GM12878 (cell line): ENCODE measurements around the gene TGDS. TPM values are rescaled to one million over a fixed set of nuclear protein-coding genes. Genes with fewer than 3 reads are reported as not detected.

ENCODE experiments used
- CREM ChIP-seq: IDR thresholded peaks from 2 replicates; pipeline ENCODE4 v1.6.1; 2014; ENCODE audit warnings: antibody characterized with exemption, low read depth
- HDAC2 ChIP-seq: fragments of 200-600 bp; sonication (generic); IDR thresholded peaks from 2 replicates; pipeline ENCODE4 v1.6.1; 2017
- HDGF ChIP-seq: fragments of 450-650 bp; IDR thresholded peaks from 2 replicates; pipeline ENCODE4 v1.6.1; 2016; ENCODE audit warnings: antibody characterized with exemption
- RAD21 ChIP-seq: IDR thresholded peaks from 2 replicates; pipeline ENCODE4 v1.6.1; 2011; ENCODE audit warnings: mild to moderate bottlenecking, low read depth, low read length, moderate library complexity; ENCODE audit not compliant: insufficient read depth
- REST ChIP-seq: IDR thresholded peaks from 2 replicates; pipeline ENCODE4 v1.6.1; 2012; ENCODE audit warnings: mild to moderate bottlenecking, low read depth, low read length
- SMAD5 ChIP-seq: IDR thresholded peaks from 2 replicates; pipeline ENCODE4 v1.6.1; 2016; ENCODE audit warnings: antibody characterized with exemption, low read depth
- SRF ChIP-seq, 2 experiments: IDR thresholded peaks; 2 replicates each; pipeline ENCODE4 v1.6.1; 2011; ENCODE audit warnings: low read depth in 2 of 2, low read length in 2 of 2, mild to moderate bottlenecking in 1 of 2, moderate library complexity in 1 of 2
- TCF3 ChIP-seq: IDR thresholded peaks from 2 replicates; pipeline ENCODE4 v1.6.1; 2012; ENCODE audit warnings: low read depth, mild to moderate bottlenecking, low read length, borderline replicate concordance; ENCODE audit not compliant: insufficient read depth
- USF2 ChIP-seq: IDR thresholded peaks from 2 replicates; pipeline ENCODE4 v1.6.1; 2011; ENCODE audit warnings: low read depth, low read length, improper control_type of control experiment, borderline replicate concordance
- ZBTB33 ChIP-seq: fragments of 450-650 bp; IDR thresholded peaks from 2 replicates; pipeline ENCODE4 v1.6.1; 2017; ENCODE audit warnings: mild to moderate bottlenecking
- ZBTB4 ChIP-seq: fragments of 450-650 bp; formaldehyde crosslinking; IDR thresholded peaks from 2 replicates; pipeline ENCODE4 v1.4.0; 2022; ENCODE audit warnings: mild to moderate bottlenecking, moderate library complexity
- ZNF207 ChIP-seq: fragments of 450-650 bp; IDR thresholded peaks from 2 replicates; pipeline ENCODE4 v1.6.1; 2014; ENCODE audit warnings: antibody characterized with exemption, mild to moderate bottlenecking, borderline replicate concordance
- ZNF592 ChIP-seq: fragments of 450-650 bp; IDR thresholded peaks from 2 replicates; pipeline ENCODE4 v1.6.1; 2017; ENCODE audit warnings: mild to moderate bottlenecking, moderate library complexity
- polyA plus RNA-seq, 11 experiments: library from polyadenylated mRNA; depleted of rRNA in 4 of 11; unstranded in 6 of 11; stranded (reverse) in 5 of 11; fragments of >200 nt; fragmentation: Nextera tagmentation in 4 of 11; fragmentation: Illumina TruSeq in 1 of 11; extraction: Ambion mirVana in 4 of 11; extraction: Trizol in 1 of 11; gene quantifications; 1 replicate in 1 of 11; 2 replicates in 10 of 11; pipeline versions ENCODE4 v1.2.1 to v1.2.3, GENCODE V29; 2011 to 2016; ENCODE audit warnings: inconsistent platforms in 2 of 11, missing spikeins in 2 of 11, low read depth in 1 of 11
- total RNA-seq, 4 experiments: library from RNA; depleted of rRNA in 3 of 4; stranded (reverse); fragments of >200 nt in 3 of 4; fragmentation: Illumina TruSeq in 1 of 4; extraction: Trizol in 1 of 4; gene quantifications; 2 replicates each; pipeline versions ENCODE4 v1.2.1 to v1.2.3, GENCODE V29; 2013 to 2021

TGDS gene
- total and polyA plus RNA-seq, 10 of the 15 experiments (the other 5 are each of a cell fraction or from before 2014, with no cell fraction given), result 13.1 to 44.3 (median 23.8) TPM

GRCh38 chr13:94595950-94596574 is at the start of gene TGDS (continued):
- TF ChIP-seq USF2 (no peak), SMAD5 (peak; percentile 94), HDAC2 (no peak), RAD21 (no peak), ZBTB4 (CRISPR knock-in tag) (no peak), TCF3 (no peak), CREM (peak; percentile 64; the same call in 1 of the 2 replicates), ZNF592 (no peak), SRF (IDR thresholded peaks at IDR 0.05; ENCODE audit: low read depth in 2 of 2, low read length in 2 of 2) (0 out of 4 replicates have a peak, but pooled peaks of 1 of the 2 experiments have one; percentile 3), ZNF207 (0 out of 2 replicates have a peak, but pooled peaks have one; percentile 24), REST (no peak), ZBTB33 (no peak), HDGF (peak; percentile 74; the same call in 1 of the 2 replicates)
